Hematopoietic multipotent progenitor cell treated with erythropoietin and hydrocortisone succinate and interleukin-3 and kit ligand, for 8 days (in vitro differentiated cells): ENCODE data around the gene SCUBE2.
"Not testable (repeated sequence)": the region's sequence is repeated elsewhere in the genome, so short reads cannot be mapped to it uniquely, and the experiment has no call there.

ENCODE experiments used
- DNase-seq: peaks from one replicate; pipeline ENCODE4 v3.0.0-alpha.2; 2015

The SCUBE2 gene

GRCh38 chr11:9003573-9004182, 87.7 kb downstream of the SCUBE2 start, which contains the start of gene NRIP3:
NRIP3 (minus strand) TSS chr11:9004001; CDS start chr11:9003935, 66 bp downstream.
- peak; percentile 52 for DNase-seq

GRCh38 chr11:9002920-9003572, 88.4 kb downstream of the SCUBE2 start:
- DNase-seq, result no peak

GRCh38 chr11:9001736-9002135, 89.7 kb downstream of the SCUBE2 start:
- peak; percentile 41 for DNase-seq

GRCh38 chr11:8998017-8998416, 93.4 kb downstream of the SCUBE2 start:
- DNase-seq, result no peak

- no peak for DNase-seq
Measured at GRCh38 chr11:8997451-8997850, 93.9 kb downstream of the SCUBE2 start.

- DNase-seq, result no peak
Measured at GRCh38 chr11:8989453-8989852, 101.9 kb downstream of the SCUBE2 start.

- peak; percentile 90 for DNase-seq
Measured at GRCh38 chr11:8988329-8989234, 102.8 kb downstream of the SCUBE2 start.

- DNase-seq, result no peak
Measured at GRCh38 chr11:8987446-8987845, 104.0 kb downstream of the SCUBE2 start.

GRCh38 chr11:8986772-8987171, 104.6 kb downstream of the SCUBE2 start:
- not testable (repeated sequence) for DNase-seq

- no peak for DNase-seq
Measured at GRCh38 chr11:8985462-8985861, 105.9 kb downstream of the SCUBE2 start.

GRCh38 chr11:8983552-8983951, 107.8 kb downstream of the SCUBE2 start:
- no peak for DNase-seq

GRCh38 chr11:8980485-8980884, 110.9 kb downstream of the SCUBE2 start:
- no peak for DNase-seq

GRCh38 chr11:8979365-8979764, 112.0 kb downstream of the SCUBE2 start:
- not testable (repeated sequence) for DNase-seq

GRCh38 chr11:8973121-8973520, 118.3 kb downstream of the SCUBE2 start:
- no peak for DNase-seq

GRCh38 chr11:8971924-8972316, 119.5 kb downstream of the SCUBE2 start:
- peak; percentile 38 for DNase-seq

- no peak for DNase-seq
Measured at GRCh38 chr11:8971196-8971923, 120.0 kb downstream of the SCUBE2 start.
